ENCODE results near the gene MAN2A1.

DNA sequence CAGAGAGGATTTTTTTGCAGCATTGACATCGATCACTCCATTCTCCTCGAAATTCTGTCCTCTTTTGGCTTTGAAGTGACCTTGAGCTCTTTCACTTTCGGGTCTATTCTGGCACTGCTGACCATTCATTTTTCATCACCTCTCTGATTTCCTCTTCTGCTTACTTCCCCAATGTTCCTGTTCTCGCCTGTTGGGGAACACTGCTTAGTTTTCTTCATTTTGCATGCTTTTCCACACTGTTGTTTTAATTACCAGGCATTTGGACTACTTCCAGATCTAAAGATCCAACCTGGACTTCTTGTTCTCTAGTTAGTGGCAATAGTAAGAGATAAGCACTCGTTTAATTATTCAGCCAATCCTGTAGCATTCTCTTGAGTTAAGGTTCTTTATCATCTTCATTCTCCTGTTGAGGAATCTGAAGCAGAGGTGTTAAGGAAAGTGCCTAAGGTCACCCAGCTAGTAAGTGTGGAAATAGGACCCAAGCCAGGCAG lies 53.4 kb downstream of the MAN2A1 start:
- TF ChIP-seq POLR2AphosphoS5 (IDR thresholded peaks at IDR 0.05) = no peak
- TF ChIP-seq RAD21 (conservative IDR thresholded peaks at IDR 0.05) = no peak
- TF ChIP-seq, protein P1, sequence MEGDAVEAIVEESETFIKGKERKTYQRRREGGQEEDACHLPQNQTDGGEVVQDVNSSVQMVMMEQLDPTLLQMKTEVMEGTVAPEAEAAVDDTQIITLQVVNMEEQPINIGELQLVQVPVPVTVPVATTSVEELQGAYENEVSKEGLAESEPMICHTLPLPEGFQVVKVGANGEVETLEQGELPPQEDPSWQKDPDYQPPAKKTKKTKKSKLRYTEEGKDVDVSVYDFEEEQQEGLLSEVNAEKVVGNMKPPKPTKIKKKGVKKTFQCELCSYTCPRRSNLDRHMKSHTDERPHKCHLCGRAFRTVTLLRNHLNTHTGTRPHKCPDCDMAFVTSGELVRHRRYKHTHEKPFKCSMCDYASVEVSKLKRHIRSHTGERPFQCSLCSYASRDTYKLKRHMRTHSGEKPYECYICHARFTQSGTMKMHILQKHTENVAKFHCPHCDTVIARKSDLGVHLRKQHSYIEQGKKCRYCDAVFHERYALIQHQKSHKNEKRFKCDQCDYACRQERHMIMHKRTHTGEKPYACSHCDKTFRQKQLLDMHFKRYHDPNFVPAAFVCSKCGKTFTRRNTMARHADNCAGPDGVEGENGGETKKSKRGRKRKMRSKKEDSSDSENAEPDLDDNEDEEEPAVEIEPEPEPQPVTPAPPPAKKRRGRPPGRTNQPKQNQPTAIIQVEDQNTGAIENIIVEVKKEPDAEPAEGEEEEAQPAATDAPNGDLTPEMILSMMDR (IDR thresholded peaks at IDR 0.05; ENCODE audit: poor library complexity, severe bottlenecking) = no peak

Measured in neural cell (in vitro differentiated cells).